Body of pancreas (tissue), 4 donors: ENCODE results near the gene CTNNAL1. TPM values are rescaled to one million over a fixed set of nuclear protein-coding genes. Genes with fewer than 3 reads are reported as not detected.

Experiments used
- ATAC-seq: fragments of 150-250 bp; one replicate; pipeline ENCODE4 v1.9.1; 2016
- DNase-seq, 4 donors: peaks; one replicate each; pipeline ENCODE4 v3.0.0-alpha.2; 2019
- H3K27ac ChIP-seq, 4 donors: fragments of 200-600 bp; sonication (generic); 1 replicate in 3 of 4; 2 replicates in 1 of 4; pipeline versions ENCODE4 v1.5.1 to v1.6.1; 2016 to 2019; ENCODE audit warnings: mild to moderate bottlenecking in 1 of 4, mixed read lengths in 1 of 4, moderate library complexity in 1 of 4
- H3K27me3 ChIP-seq, 2 donors: fragments of 200-600 bp; sonication (generic); one replicate each; pipeline ENCODE4 v1.6.0; 2016; ENCODE audit warnings: mild to moderate bottlenecking in 1 of 2
- H3K36me3 ChIP-seq, 2 donors: fragments of 200-600 bp; sonication (generic); replicated peaks in 1 of 2; 2 replicates each; pipeline ENCODE4 v1.5.1; 2016; ENCODE audit warnings: low read depth in 2 of 2; ENCODE audit not compliant: insufficient read depth in 1 of 2
- H3K4me1 ChIP-seq: fragments of 200-600 bp; sonication (generic); one replicate; pipeline ENCODE4 v1.6.0; 2016
- H3K4me3 ChIP-seq, 2 donors: fragments of 200-600 bp; sonication (generic); 1 replicate in 1 of 2; 2 replicates in 1 of 2; pipeline ENCODE4 v1.5.1; 2016 to 2019
- H3K9me3 ChIP-seq, 3 donors: fragments of 200-600 bp; sonication (generic); 1 replicate in 2 of 3; 2 replicates in 1 of 3; pipeline ENCODE4 v1.5.1; 2016
- CTCF ChIP-seq, 7 experiments: fragments of 450-650 bp in 4 of 7; fragments of 200-600 bp in 3 of 7; sonication (generic) in 3 of 7; IDR thresholded peaks; one replicate each; pipeline ENCODE4 v1.5.1; 2016 to 2019; ENCODE audit warnings: antibody characterized with exemption in 7 of 7
- POLR2A ChIP-seq, 3 donors: fragments of 450-650 bp; IDR thresholded peaks; one replicate each; pipeline ENCODE4 v1.6.1; 2016; ENCODE audit warnings: antibody characterized with exemption in 3 of 3, mild to moderate bottlenecking in 2 of 3
- WGBS, 2 donors: methylation state at CpG; one replicate each; pipeline ENCODE4 v1.1.5; 2017; 5-methylcytosine and 5-hydroxymethylcytosine counted together
- intact Hi-C: fragments of 100-400 bp; cut with DNase I; formaldehyde crosslinking; loops from one replicate; pipeline ENCODE4 v1.15.1; 2023
- total RNA-seq, 2 donors: library from RNA; depleted of rRNA; stranded (reverse); fragments of >200 nt; gene quantifications; one replicate each; pipeline ENCODE4 v1.1.0, GENCODE V29; 2016

The CTNNAL1 gene
- total RNA-seq, 2 donors from 2014 or later: 15.8 to 23.9 TPM

- no peak overlapping the region for H3K4me3 ChIP-seq
- peaks cover 20% of the 10 kb centered on the region for H3K4me1 ChIP-seq
- no peaks in the 10 kb centered on the region for H3K9me3 ChIP-seq
- no peak for DNase-seq
- peaks cover 0 to 7% of the 10 kb centered on the region in 2 donors for H3K36me3 ChIP-seq
- H3K27ac ChIP-seq: peak overlapping the region; percentile 22 to 59 (median 42)
- intact Hi-C loops: no loop called here
- no peak for ATAC-seq
- no peak for TF ChIP-seq POLR2A (IDR thresholded peaks at IDR 0.05)
- H3K27me3 ChIP-seq: no peaks in the 10 kb centered on the region
- 57 to 67% methylated on average over 6 of the region's 6 CpGs for WGBS, 2 donors
Measured at GRCh38 chr9:109036744-109037680, 23.7 kb upstream of the CTNNAL1 start.

DNA sequence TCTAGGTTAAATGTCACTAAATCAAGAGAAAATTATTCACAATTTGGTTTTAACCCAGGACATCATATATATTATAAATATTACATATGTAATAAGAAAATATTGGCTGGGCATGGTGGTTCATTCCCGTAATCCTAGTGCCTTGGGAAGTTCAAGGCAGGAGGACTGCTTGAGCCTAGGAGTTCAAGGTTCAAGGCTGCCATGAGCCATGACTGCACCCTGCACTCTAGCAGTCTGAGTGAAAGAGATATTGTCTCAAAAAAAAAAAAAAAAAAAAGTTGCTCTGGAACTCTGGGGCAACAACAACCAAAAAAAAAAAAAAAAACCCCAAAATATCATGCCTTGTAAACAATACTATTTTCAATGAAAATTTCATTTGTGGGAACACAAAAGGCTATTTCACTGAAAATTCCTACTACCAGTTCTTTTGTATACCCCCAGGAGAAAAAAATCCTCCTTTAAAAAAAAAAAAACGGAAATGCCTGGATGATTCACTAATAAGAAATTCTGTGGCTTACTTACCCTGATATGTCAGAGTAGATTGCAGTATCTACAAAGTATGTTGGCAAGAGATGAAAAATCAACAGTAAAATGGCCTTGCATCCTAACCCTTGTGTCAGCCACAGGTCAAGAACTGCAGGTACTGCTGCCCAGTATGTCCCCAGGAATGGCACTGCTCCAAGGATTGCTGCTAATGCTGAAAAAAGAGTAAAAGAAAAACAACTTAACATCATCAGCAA, 22.6 kb upstream of the CTNNAL1 start:
- ATAC-seq: peak; percentile 93

GRCh38 chr9:109033941-109034700, 20.8 kb upstream of the CTNNAL1 start:
- no peak overlapping the region for H3K4me3 ChIP-seq
- H3K4me1 ChIP-seq: peaks cover 20% of the 10 kb centered on the region
- peaks cover 0 to 5% of the 10 kb centered on the region in 2 donors for H3K36me3 ChIP-seq
- no peak overlapping the region for H3K27ac ChIP-seq
- ATAC-seq (no peak), DNase-seq (no peak)
- intact Hi-C loops: no loop called here
- H3K9me3 ChIP-seq: no peaks in the 10 kb centered on the region
- no peak for TF ChIP-seq POLR2A (IDR thresholded peaks at IDR 0.05)
- no peak for TF ChIP-seq CTCF (IDR thresholded peaks at IDR 0.05)
- H3K27me3 ChIP-seq: no peaks in the 10 kb centered on the region
- 89 to 96% methylated on average over 6 of the region's 6 CpGs for WGBS, 2 donors

More for the DNA sequence above, 22.6 kb upstream of the CTNNAL1 start:
- Histone ChIP-seq H3K36me3 (peaks cover 0 to 5% of the 10 kb centered on the region in 2 donors), H3K4me1 (peaks cover 20% of the 10 kb centered on the region), H3K4me3 (no peak overlapping the region), H3K27me3 (no peaks in the 10 kb centered on the region), H3K9me3 (no peaks in the 10 kb centered on the region), H3K27ac (peak overlapping the region; percentile 22 to 59 (median 42))
- peak; percentile 64 to 80 (median 72) for DNase-seq
- WGBS, 2 donors: 33 to 40% methylated on average over 2 of the region's 2 CpGs
- TF ChIP-seq POLR2A (IDR thresholded peaks at IDR 0.05): no peak
- no peak for TF ChIP-seq CTCF (IDR thresholded peaks at IDR 0.05)
- intact Hi-C loops: no loop called here

DNA sequence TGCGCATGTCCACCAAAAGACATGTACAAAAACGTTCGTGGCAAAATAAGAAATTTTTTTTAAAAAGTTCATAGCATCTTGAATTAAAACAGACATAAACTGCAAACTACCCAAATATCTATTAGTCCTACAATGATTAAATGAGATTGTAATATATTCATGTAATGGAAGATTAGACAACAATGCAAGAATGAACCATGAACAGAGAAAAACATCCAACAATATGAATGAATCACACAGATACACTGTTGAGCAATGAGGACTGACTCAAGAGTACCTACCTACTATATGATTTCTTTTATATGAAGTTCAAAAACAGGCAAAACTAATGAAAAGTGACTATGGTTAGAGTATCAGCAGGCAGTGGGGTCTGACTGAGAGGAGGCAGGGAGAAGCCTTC, 17.9 kb upstream of the CTNNAL1 start:
- DNase-seq (no peak), ATAC-seq (no peak)
- no peaks in the 10 kb centered on the region for H3K9me3 ChIP-seq
- intact Hi-C loops: no loop called here
- no peak overlapping the region for H3K27ac ChIP-seq
- H3K27me3 ChIP-seq: no peaks in the 10 kb centered on the region
- peaks cover 0 to 4% of the 10 kb centered on the region in 2 donors for H3K36me3 ChIP-seq
- no peak overlapping the region for H3K4me3 ChIP-seq
- TF ChIP-seq POLR2A (IDR thresholded peaks at IDR 0.05) (no peak), CTCF (IDR thresholded peaks at IDR 0.05) (no peak)
- peaks cover 12% of the 10 kb centered on the region for H3K4me1 ChIP-seq
- WGBS, 2 donors: 87 to 90% methylated on average over 3 of the region's 3 CpGs
